Urothelium cell line (cell line): ENCODE results near the gene PTPRT.

Experiments
- DNase-seq: peaks from one replicate; pipeline ENCODE4 v3.0.0; 2011; ENCODE audit warnings: low spot score, mixed read lengths
- FAIRE-seq: peaks from 2 replicates; lab custom pipeline; 2011; peaks lifted over from hg19 to GRCh38; lab: Jason Lieb, UNC

The PTPRT gene

GRCh38 chr20:42432496-42433334, 757.0 kb downstream of the PTPRT start:
- FAIRE-seq (no peak), DNase-seq (no peak)

- FAIRE-seq: no peak
- DNase-seq: no peak
Observed at GRCh38 chr20:42430598-42430997, 759.1 kb downstream of the PTPRT start.

- no peak for DNase-seq
- no peak for FAIRE-seq
Observed at GRCh38 chr20:42429761-42430458, 759.8 kb downstream of the PTPRT start.

- no peak for DNase-seq
- FAIRE-seq: no peak
Observed at GRCh38 chr20:42419814-42420532, 769.7 kb downstream of the PTPRT start.

GRCh38 chr20:42406826-42407225, 782.9 kb downstream of the PTPRT start:
- no peak for FAIRE-seq
- no peak for DNase-seq

GRCh38 chr20:42402455-42402854, 787.3 kb downstream of the PTPRT start:
- DNase-seq (no peak), FAIRE-seq (no peak)

GRCh38 chr20:42401613-42402012, 788.1 kb downstream of the PTPRT start:
- DNase-seq: no peak
- FAIRE-seq: no peak

GRCh38 chr20:42399802-42400201, 789.9 kb downstream of the PTPRT start:
- DNase-seq: no peak
- FAIRE-seq: no peak

- no peak for DNase-seq
- FAIRE-seq: no peak
Observed at GRCh38 chr20:42392442-42392841, 797.3 kb downstream of the PTPRT start.

GRCh38 chr20:42391807-42392206, 797.9 kb downstream of the PTPRT start:
- no peak for FAIRE-seq
- no peak for DNase-seq

GRCh38 chr20:42380287-42380686, 809.4 kb downstream of the PTPRT start:
- no peak for FAIRE-seq
- no peak for DNase-seq

- DNase-seq (no peak), FAIRE-seq (no peak)
Observed at GRCh38 chr20:42379385-42379784, 810.3 kb downstream of the PTPRT start.

- no peak for DNase-seq
- no peak for FAIRE-seq
Observed at GRCh38 chr20:42378826-42379225, 810.9 kb downstream of the PTPRT start.

GRCh38 chr20:42376131-42376530, 813.6 kb downstream of the PTPRT start:
- FAIRE-seq (no peak), DNase-seq (no peak)

- DNase-seq (no peak), FAIRE-seq (no peak)
Observed at GRCh38 chr20:42373049-42373448, 816.7 kb downstream of the PTPRT start.

GRCh38 chr20:42370075-42370474, 819.6 kb downstream of the PTPRT start:
- FAIRE-seq (no peak), DNase-seq (no peak)

- FAIRE-seq (no peak), DNase-seq (no peak)
Observed at GRCh38 chr20:42368910-42369309, 820.8 kb downstream of the PTPRT start.

- DNase-seq (no peak), FAIRE-seq (no peak)
Observed at GRCh38 chr20:42366626-42367025, 823.1 kb downstream of the PTPRT start.

- FAIRE-seq (no peak), DNase-seq (no peak)
Observed at GRCh38 chr20:42364446-42364845, 825.3 kb downstream of the PTPRT start.

GRCh38 chr20:42361402-42361970, 828.2 kb downstream of the PTPRT start:
- DNase-seq: no peak
- no peak for FAIRE-seq

- no peak for FAIRE-seq
- no peak for DNase-seq
Observed at GRCh38 chr20:42360621-42361020, 829.1 kb downstream of the PTPRT start.
